OCI-LY7 (cell line): ENCODE data around the gene ZNF729. TPM values are rescaled to one million over a fixed set of nuclear protein-coding genes. Genes with fewer than 3 reads are reported as not detected.
"Not testable (repeated sequence)": the region's sequence is repeated elsewhere in the genome, so short reads cannot be mapped to it uniquely, and the experiment has no call there.

Source experiments
- BruUV-seq: library from RNA; stranded (reverse); fragments of 400-500 nt; replicated peaks from 2 replicates; lab custom pipeline; 2021; lab: Mats Ljungman, UMichigan
- CTCF ChIA-PET: fragments of 300-600 bp; sonication (Branson Sonifier 250); formaldehyde crosslinking; loops from one replicate; lab custom pipeline; 2022; ENCODE audit warnings: antibody characterized with exemption; ENCODE audit not compliant: unreplicated experiment; lab: Charles Lee
- POLR2A ChIA-PET: fragments of 300-600 bp; sonication (Branson Sonifier 250); formaldehyde crosslinking; loops from one replicate; lab custom pipeline; 2022; ENCODE audit warnings: antibody characterized with exemption; lab: Charles Lee
- DNase-seq: peaks from one replicate; pipeline ENCODE4 v3.0.0-alpha.2; 2015; ENCODE audit warnings: low spot score
- H2AFZ ChIP-seq: fragments of 200-600 bp; sonication (generic), shearing (Covaris generic); 2 replicates; pipeline ENCODE4 v1.6.1; 2014; ENCODE audit warnings: mild to moderate bottlenecking, antibody characterized with exemption, low read length, moderate library complexity
- H3K27ac ChIP-seq: fragments of 200-600 bp; sonication (generic); 2 replicates; pipeline ENCODE4 v1.5.1; 2014; ENCODE audit warnings: mixed run types, low read depth, mild to moderate bottlenecking, moderate library complexity, low read length, inconsistent platforms; ENCODE audit not compliant: poor library complexity, severe bottlenecking
- H3K36me3 ChIP-seq: fragments of 200-600 bp; sonication (generic); 2 replicates; pipeline ENCODE4 v1.6.1; 2014; ENCODE audit warnings: mild to moderate bottlenecking, antibody characterized with exemption, low read length, moderate library complexity, mixed read lengths; ENCODE audit not compliant: insufficient read depth
- H3K4me1 ChIP-seq: fragments of 200-600 bp; sonication (generic); 2 replicates; pipeline ENCODE4 v1.5.1; 2014; ENCODE audit warnings: mild to moderate bottlenecking, low read length; ENCODE audit not compliant: insufficient read depth, poor library complexity, severe bottlenecking
- H3K4me2 ChIP-seq: fragments of 200-600 bp; sonication (generic); 2 replicates; pipeline ENCODE4 v1.6.1; 2014; ENCODE audit warnings: mild to moderate bottlenecking, low read length
- H3K4me3 ChIP-seq: fragments of 200-600 bp; sonication (generic); 2 replicates; pipeline ENCODE4 v1.5.1; 2014; ENCODE audit warnings: mild to moderate bottlenecking, low read depth, low read length; ENCODE audit not compliant: poor library complexity, severe bottlenecking
- H3K79me2 ChIP-seq: fragments of 200-600 bp; sonication (generic); 2 replicates; pipeline ENCODE4 v1.6.1; 2016; ENCODE audit warnings: low read depth, mild to moderate bottlenecking, low read length, moderate library complexity, mixed read lengths; ENCODE audit not compliant: insufficient read depth
- H3K9me2 ChIP-seq: fragments of 200-600 bp; sonication (generic); 2 replicates; pipeline ENCODE4 v1.6.1; 2016; ENCODE audit warnings: mild to moderate bottlenecking, low read length, mixed read lengths; ENCODE audit not compliant: insufficient read depth
- H3K9me3 ChIP-seq: fragments of 200-600 bp; sonication (generic); 2 replicates; pipeline ENCODE4 v1.6.1; 2014; ENCODE audit warnings: mild to moderate bottlenecking, mixed run types, low read length, mixed read lengths
- H4K20me1 ChIP-seq: fragments of 200-600 bp; sonication (generic); 2 replicates; pipeline ENCODE4 v1.6.1; 2014; ENCODE audit warnings: mild to moderate bottlenecking, antibody characterized with exemption, low read length, moderate library complexity, mixed read lengths; ENCODE audit not compliant: insufficient read depth
- CTCF ChIP-seq: fragments of 200-600 bp; sonication (generic); conservative IDR thresholded peaks from 2 replicates; pipeline ENCODE4 v1.5.1; 2014; ENCODE audit warnings: mild to moderate bottlenecking, antibody characterized with exemption, low read length, moderate library complexity, mixed read lengths
- EZH2phosphoT487 ChIP-seq: fragments of 200-600 bp; sonication (generic); IDR thresholded peaks from 2 replicates; pipeline ENCODE4 v1.6.1; 2018; ENCODE audit warnings: low read depth, borderline replicate concordance, mild to moderate bottlenecking, mixed run types, antibody characterized with exemption, low read length, moderate library complexity, mixed read lengths
- intact Hi-C: fragments of 100-400 bp; cut with micrococcal nuclease; formaldehyde crosslinking; loops from one replicate; pipeline ENCODE4 v1.10.0; 2022; ENCODE audit not compliant: unreplicated experiment
- total RNA-seq, 2 experiments: library from RNA; depleted of rRNA in 1 of 2; stranded (reverse); fragments of >200 nt in 1 of 2; shearing (Covaris generic) in 1 of 2; gene quantifications; 2 replicates each; pipeline ENCODE4 v1.2.3, GENCODE V29; 2014 to 2022

Gene ZNF729
- total RNA-seq, 2 experiments from 2014 or later = not detected

DNA sequence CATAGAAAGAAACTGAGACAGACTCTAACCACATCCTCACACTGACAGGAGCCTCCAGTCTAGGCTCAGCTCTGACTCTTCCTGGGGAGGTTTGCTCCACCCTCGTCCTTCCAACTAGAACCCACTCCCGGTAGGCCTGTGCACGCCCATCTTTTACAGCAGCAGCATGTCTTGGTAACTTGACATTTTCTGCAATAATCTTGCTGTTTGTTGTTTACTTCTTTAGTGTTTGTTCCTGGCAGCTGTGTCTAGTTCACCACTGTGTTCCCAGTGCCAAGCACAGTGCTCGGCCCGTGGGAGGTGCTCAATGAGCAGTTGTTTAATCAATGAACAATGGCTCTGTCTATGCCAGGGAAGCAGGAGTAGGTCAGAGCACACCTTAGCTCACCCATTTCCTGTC lies 23.1 kb upstream of the ZNF729 start:
- no peak overlapping the region for H3K27ac ChIP-seq
- ChIA-PET POLR2A (no interaction called here), CTCF (no interaction called here)
- H4K20me1 ChIP-seq = no peaks in the 10 kb centered on the region
- no peaks in the 10 kb centered on the region for H3K9me2 ChIP-seq
- H3K36me3 ChIP-seq = no peaks in the 10 kb centered on the region
- H3K4me2 ChIP-seq = no peak overlapping the region
- no peak overlapping the region for H3K4me3 ChIP-seq
- no peaks in the 10 kb centered on the region for H3K79me2 ChIP-seq
- no peaks in the 10 kb centered on the region for H3K9me3 ChIP-seq
- BruUV-seq = no TSS peak
- no peaks in the 10 kb centered on the region for H3K4me1 ChIP-seq
- intact Hi-C loops = no loop called here
- H2AFZ ChIP-seq = no peak overlapping the region
- TF ChIP-seq EZH2phosphoT487 = no peak
- no peak for TF ChIP-seq CTCF
- DNase-seq = no peak

- DNase-seq, H3K4me2 ChIP-seq, H3K79me2 ChIP-seq, H3K27ac ChIP-seq, CTCF ChIA-PET, H3K9me2 ChIP-seq, H3K4me1 ChIP-seq, intact Hi-C loops, H4K20me1 ChIP-seq, H2AFZ ChIP-seq, H3K4me3 ChIP-seq, BruUV-seq, H3K36me3 ChIP-seq: not testable (repeated sequence)
- peaks cover 12% of the 10 kb centered on the region; the same call in 1 of the 2 replicates for H3K9me3 ChIP-seq
- POLR2A ChIA-PET = interaction anchor here (0.6 kb wide), 1 partner anchor 22 kb away, joined by 4 read pairs; no protein-coding TSS in a partner anchor
Observed at GRCh38 chr19:22321554-22321953, 35.3 kb downstream of the ZNF729 start.

GRCh38 chr19:22326219-22326618 lies 40.0 kb downstream of the ZNF729 start:
- H3K9me3 ChIP-seq = peaks cover 9% of the 10 kb centered on the region; the same call in 1 of the 2 replicates
- no peak overlapping the region for H3K27ac ChIP-seq
- no peaks in the 10 kb centered on the region for H3K36me3 ChIP-seq
- no peak overlapping the region for H3K4me3 ChIP-seq
- intact Hi-C loops = no loop called here
- no peaks in the 10 kb centered on the region for H4K20me1 ChIP-seq
- H3K9me2 ChIP-seq = no peaks in the 10 kb centered on the region
- no peak for DNase-seq
- H3K79me2 ChIP-seq = no peaks in the 10 kb centered on the region
- ChIA-PET CTCF (no interaction called here), POLR2A (no interaction called here)
- no peak overlapping the region for H2AFZ ChIP-seq
- no TSS peak for BruUV-seq
- H3K4me2 ChIP-seq = no peak overlapping the region
- TF ChIP-seq EZH2phosphoT487 (no peak), CTCF (no peak)
- no peaks in the 10 kb centered on the region for H3K4me1 ChIP-seq
